K562 (cell line): Measurements from ENCODE around the gene RHEX. TPM values are rescaled to one million over a fixed set of nuclear protein-coding genes. Genes with fewer than 3 reads are reported as not detected.

Experiments
- ATAC-seq: fragments of 200-7000 bp; cut with Tn5 transposase; 3 replicates; pipeline ENCODE4 v1.9.1; 2020; ENCODE audit warnings: moderate library complexity
- BruUV-seq: library from RNA; stranded (reverse); fragments of 400-500 nt; replicated peaks from 2 replicates; lab custom pipeline; 2021; lab: Mats Ljungman, UMichigan
- CTCF ChIA-PET: fragments of 300-600 bp; formaldehyde crosslinking; extraction: SDS; loops from one replicate; lab custom pipeline; 2021; ENCODE audit warnings: low intra/inter-chr PET ratio; lab: Yijun Ruan, JAX
- POLR2A ChIA-PET: fragments of 300-600, 350-650 bp; sonication (Branson Sonifier 250); formaldehyde crosslinking; extraction: SDS; loops from one replicate; lab custom pipeline; 2021; ENCODE audit warnings: antibody characterized with exemption, inconsistent platforms; lab: Yijun Ruan, JAX
- DNase-seq, 4 experiments: peaks; one replicate each; pipeline versions ENCODE4 v3.0.0 to v3.0.0-alpha.2; 2011 to 2018; ENCODE audit warnings: low spot score in 3 of 4, mixed read lengths in 3 of 4; ENCODE audit errors: extremely low read depth in 1 of 4
- FAIRE-seq: peaks from 2 replicates; lab custom pipeline; 2011; peaks lifted over from hg19 to GRCh38; lab: Jason Lieb, UNC
- H2AFZ ChIP-seq: 2 replicates; pipeline ENCODE4 v1.6.0; 2011; ENCODE audit warnings: low read depth, low read length, control low read depth, inconsistent platforms
- H3K27ac ChIP-seq: fragments of 200-600 bp; 3 replicates; pipeline ENCODE4 v1.8.0; 2011; ENCODE audit warnings: low read depth, mild to moderate bottlenecking, control low read depth, inconsistent platforms, low read length, moderate library complexity, mixed read lengths; ENCODE audit errors: extremely low read depth
- H3K27me3 ChIP-seq, 2 experiments: fragments of 300-600 bp in 1 of 2; 2 replicates in 1 of 2; 3 replicates in 1 of 2; pipeline versions ENCODE4 v1.6.0 to v1.8.0; 2011; ENCODE audit warnings: inconsistent platforms in 2 of 2, low read length in 2 of 2, mild to moderate bottlenecking in 1 of 2, mixed read lengths in 1 of 2, moderate library complexity in 1 of 2; ENCODE audit not compliant: control insufficient read depth in 2 of 2, insufficient read depth in 2 of 2
- H3K36me3 ChIP-seq: fragments of 300-600 bp; 3 replicates; pipeline ENCODE4 v1.8.0; 2011; ENCODE audit warnings: mild to moderate bottlenecking, low read length, inconsistent platforms; ENCODE audit not compliant: control insufficient read depth, insufficient read depth
- H3K4me1 ChIP-seq, 2 experiments: fragments of 200-600 bp in 1 of 2; replicated peaks in 1 of 2; 2 replicates in 1 of 2; 3 replicates in 1 of 2; pipeline versions ENCODE4 v1.5.1 to v1.8.0; 2011; ENCODE audit warnings: inconsistent platforms in 2 of 2, low read length in 2 of 2, mild to moderate bottlenecking in 1 of 2, mixed read lengths in 1 of 2, moderate library complexity in 1 of 2; ENCODE audit not compliant: control insufficient read depth in 2 of 2, insufficient read depth in 2 of 2
- H3K4me2 ChIP-seq: 2 replicates; pipeline ENCODE4 v1.6.1; 2011; ENCODE audit warnings: low read length, control low read depth, inconsistent platforms, mixed read lengths; ENCODE audit not compliant: insufficient read depth
- H3K4me3 ChIP-seq: fragments of 200-600 bp; sonication (generic), shearing (Covaris generic); 2 replicates; pipeline ENCODE4 v1.5.1; 2016; ENCODE audit warnings: control low read depth, inconsistent platforms
- H3K79me2 ChIP-seq: fragments of 200-600 bp; 3 replicates; pipeline ENCODE4 v1.8.0; 2011; ENCODE audit warnings: low read length, inconsistent platforms; ENCODE audit not compliant: control insufficient read depth, insufficient read depth
- H3K9ac ChIP-seq, 2 experiments: 2 replicates each; pipeline versions ENCODE4 v1.6.0 to v1.6.1; 2011; ENCODE audit warnings: low read depth in 2 of 2, low read length in 2 of 2, control low read depth in 1 of 2, inconsistent platforms in 1 of 2, mild to moderate bottlenecking in 1 of 2, mixed read lengths in 1 of 2; ENCODE audit not compliant: insufficient read depth in 1 of 2
- H3K9me1 ChIP-seq: one replicate; pipeline ENCODE4 v1.6.0; 2011; ENCODE audit warnings: inconsistent platforms, mild to moderate bottlenecking, low read length, moderate library complexity; ENCODE audit not compliant: control insufficient read depth, insufficient read depth
- H3K9me3 ChIP-seq: replicated peaks from 2 replicates; pipeline ENCODE4 v1.5.1; 2011; ENCODE audit warnings: low read depth, low read length, inconsistent platforms; ENCODE audit not compliant: control insufficient read depth, insufficient read depth
- H4K20me1 ChIP-seq: replicated peaks from 2 replicates; pipeline ENCODE4 v1.6.1; 2011; ENCODE audit warnings: low read length, inconsistent platforms, mixed read lengths; ENCODE audit not compliant: control insufficient read depth, insufficient read depth
- CREBBP ChIP-seq: IDR thresholded peaks from one replicate; pipeline ENCODE4 v1.6.1; 2012; ENCODE audit warnings: low read depth, mild to moderate bottlenecking, control low read depth, inconsistent platforms, low read length
- CTBP1 ChIP-seq: fragments of 450-650 bp; IDR thresholded peaks from 2 replicates; pipeline ENCODE4 v1.6.1; 2016; ENCODE audit warnings: borderline replicate concordance
- ELF1 ChIP-seq: fragments of 200-800 bp; sonication (Bioruptor generic); IDR thresholded peaks from 2 replicates; pipeline ENCODE4 v1.6.1; 2016; ENCODE audit warnings: missing genetic modification characterization, missing compliant biosample characterization
- ERF ChIP-seq: fragments of 450-650 bp; formaldehyde crosslinking; IDR thresholded peaks from 2 replicates; pipeline ENCODE4 v1.4.0; 2020; ENCODE audit warnings: mild to moderate bottlenecking, mixed read lengths
- GTF2A2 ChIP-seq: IDR thresholded peaks from 2 replicates; pipeline ENCODE4 v1.6.1; 2016; ENCODE audit warnings: mild to moderate bottlenecking, missing genetic modification characterization, missing compliant biosample characterization
- HDAC3 ChIP-seq: fragments of 450-650 bp; IDR thresholded peaks from 2 replicates; pipeline ENCODE4 v1.6.1; 2018; ENCODE audit warnings: borderline replicate concordance, mild to moderate bottlenecking, moderate library complexity; ENCODE audit not compliant: partially characterized antibody
- NEUROD1 ChIP-seq: fragments of 150-350 bp; IDR thresholded peaks from 2 replicates; pipeline ENCODE4 v1.6.1; 2014; ENCODE audit warnings: borderline replicate concordance, low read length, low read depth; ENCODE audit not compliant: partially characterized antibody
- OTX1 ChIP-seq: fragments of 450-650 bp; formaldehyde crosslinking; IDR thresholded peaks from 2 replicates; pipeline ENCODE4 v1.4.0; 2022; ENCODE audit warnings: mild to moderate bottlenecking
- SPI1 ChIP-seq: IDR thresholded peaks from 2 replicates; pipeline ENCODE4 v1.6.1; 2011; ENCODE audit warnings: low read depth, low read length, control low read depth, borderline replicate concordance
- WGBS: fragments of 100-300 bp; shearing (Covaris generic); methylation state at CpG from one replicate; pipeline ENCODE4 v1.1.6; 2016; ENCODE audit warnings: low coverage, mixed read lengths; ENCODE audit not compliant: insufficient coverage; ENCODE audit errors: missing lambda C conversion rate; 5-methylcytosine and 5-hydroxymethylcytosine counted together
- in situ Hi-C: fragments of 300-500 bp; cut with MboI; formaldehyde crosslinking; loops from 4 replicates; pipeline ENCODE4 v1.15.0; 2018; ENCODE audit warnings: inconsistent platforms, mixed read lengths
- intact Hi-C: fragments of 100-400 bp; cut with micrococcal nuclease; formaldehyde crosslinking; loops from 2 replicates; pipeline ENCODE4 v1.14.2; 2022
- polyA plus RNA-seq, 8 experiments: library from polyadenylated mRNA; depleted of rRNA in 4 of 8; stranded (reverse) in 5 of 8; unstranded in 3 of 8; fragments of >200 nt; fragmentation: Nextera tagmentation in 2 of 8; fragmentation: Illumina TruSeq in 1 of 8; extraction: Ambion mirVana in 2 of 8; extraction: Trizol in 1 of 8; gene quantifications; 2 replicates each; pipeline versions ENCODE4 v1.2.1 to v1.2.3, GENCODE V29; 2011 to 2014; ENCODE audit warnings: inconsistent platforms in 1 of 8, missing spikeins in 1 of 8
- total RNA-seq, 7 experiments: library from RNA; depleted of rRNA in 6 of 7; stranded (reverse); fragments of >200 nt in 6 of 7; fragmentation: Illumina TruSeq in 2 of 7; extraction: Trizol in 2 of 7; gene quantifications; 2 replicates each; pipeline versions ENCODE4 v1.2.1 to v1.2.3, GENCODE V29; 2011 to 2021; ENCODE audit warnings: low replicate concordance in 1 of 7
- TF ChIP-seq, protein P1 (sequence below): fragments of 250-450 bp; sonication (Bioruptor Pico); IDR thresholded peaks from 2 replicates; pipeline ENCODE4 v1.4.0; 2020; ENCODE audit warnings: borderline replicate concordance
- TF ChIP-seq, protein P2 (sequence below): IDR thresholded peaks from 3 replicates; pipeline ENCODE4 v1.6.1; 2011; ENCODE audit warnings: borderline replicate concordance, mild to moderate bottlenecking, moderate library complexity; ENCODE audit not compliant: insufficient read length; ENCODE audit errors: extremely low read depth

RHEX gene
- total and polyA plus RNA-seq, 9 of the 15 experiments (the other 6 are each of a cell fraction or from before 2014, with no cell fraction given): not detected

- H3K4me3 ChIP-seq: no peak overlapping the region
- no peak for FAIRE-seq
- H3K9me1 ChIP-seq: no peaks in the 10 kb centered on the region
- DNase-seq: no peak
- ChIA-PET CTCF (interaction anchor here (0.6 kb wide), 1 partner anchor 401 kb away, joined by 3 read pairs; no protein-coding TSS in a partner anchor), POLR2A (interaction anchor here (0.8 kb wide), 1 partner anchor 1001 kb away, joined by 3 read pairs; no protein-coding TSS in a partner anchor)
- no peaks in the 10 kb centered on the region for H3K4me1 ChIP-seq
- H3K4me2 ChIP-seq: no peak overlapping the region
- H2AFZ ChIP-seq: no peak overlapping the region
- no peaks in the 10 kb centered on the region for H3K9me3 ChIP-seq
- in situ Hi-C loops (no loop called here), intact Hi-C loops (no loop called here)
- H4K20me1 ChIP-seq: no peaks in the 10 kb centered on the region
- ATAC-seq: peak; percentile 35; the same call in 2 of the 3 replicates
- TF ChIP-seq, protein P1, sequence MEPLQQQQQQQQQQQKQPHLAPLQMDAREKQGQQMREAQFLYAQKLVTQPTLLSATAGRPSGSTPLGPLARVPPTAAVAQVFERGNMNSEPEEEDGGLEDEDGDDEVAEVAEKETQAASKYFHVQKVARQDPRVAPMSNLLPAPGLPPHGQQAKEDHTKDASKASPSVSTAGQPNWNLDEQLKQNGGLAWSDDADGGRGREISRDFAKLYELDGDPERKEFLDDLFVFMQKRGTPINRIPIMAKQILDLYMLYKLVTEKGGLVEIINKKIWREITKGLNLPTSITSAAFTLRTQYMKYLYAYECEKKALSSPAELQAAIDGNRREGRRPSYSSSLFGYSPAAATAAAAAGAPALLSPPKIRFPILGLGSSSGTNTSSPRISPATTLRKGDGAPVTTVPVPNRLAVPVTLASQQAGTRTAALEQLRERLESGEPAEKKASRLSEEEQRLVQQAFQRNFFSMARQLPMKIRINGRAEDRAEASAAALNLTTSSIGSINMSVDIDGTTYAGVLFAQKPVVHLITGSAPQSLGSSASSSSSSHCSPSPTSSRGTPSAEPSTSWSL (CRISPR knock-in tag): no peak
- TF ChIP-seq GTF2A2 (tag) (no peak), ERF (no peak), SPI1 (no peak), CREBBP (no peak), CTBP1 (no peak), HDAC3 (no peak), ELF1 (tag) (no peak), NEUROD1 (no peak), OTX1 (CRISPR knock-in tag) (no peak)
- TF ChIP-seq, protein P2, sequence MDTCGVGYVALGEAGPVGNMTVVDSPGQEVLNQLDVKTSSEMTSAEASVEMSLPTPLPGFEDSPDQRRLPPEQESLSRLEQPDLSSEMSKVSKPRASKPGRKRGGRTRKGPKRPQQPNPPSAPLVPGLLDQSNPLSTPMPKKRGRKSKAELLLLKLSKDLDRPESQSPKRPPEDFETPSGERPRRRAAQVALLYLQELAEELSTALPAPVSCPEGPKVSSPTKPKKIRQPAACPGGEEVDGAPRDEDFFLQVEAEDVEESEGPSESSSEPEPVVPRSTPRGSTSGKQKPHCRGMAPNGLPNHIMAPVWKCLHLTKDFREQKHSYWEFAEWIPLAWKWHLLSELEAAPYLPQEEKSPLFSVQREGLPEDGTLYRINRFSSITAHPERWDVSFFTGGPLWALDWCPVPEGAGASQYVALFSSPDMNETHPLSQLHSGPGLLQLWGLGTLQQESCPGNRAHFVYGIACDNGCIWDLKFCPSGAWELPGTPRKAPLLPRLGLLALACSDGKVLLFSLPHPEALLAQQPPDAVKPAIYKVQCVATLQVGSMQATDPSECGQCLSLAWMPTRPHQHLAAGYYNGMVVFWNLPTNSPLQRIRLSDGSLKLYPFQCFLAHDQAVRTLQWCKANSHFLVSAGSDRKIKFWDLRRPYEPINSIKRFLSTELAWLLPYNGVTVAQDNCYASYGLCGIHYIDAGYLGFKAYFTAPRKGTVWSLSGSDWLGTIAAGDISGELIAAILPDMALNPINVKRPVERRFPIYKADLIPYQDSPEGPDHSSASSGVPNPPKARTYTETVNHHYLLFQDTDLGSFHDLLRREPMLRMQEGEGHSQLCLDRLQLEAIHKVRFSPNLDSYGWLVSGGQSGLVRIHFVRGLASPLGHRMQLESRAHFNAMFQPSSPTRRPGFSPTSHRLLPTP: no peak
- no peak overlapping the region for H3K27ac ChIP-seq
- no peak overlapping the region for H3K9ac ChIP-seq
- no TSS peak for BruUV-seq
- peaks cover 24 to 42% of the 10 kb centered on the region in 2 experiments for H3K27me3 ChIP-seq
- under 1% methylated on average over 6 of the region's 7 CpGs for WGBS
- H3K79me2 ChIP-seq: no peaks in the 10 kb centered on the region
- H3K36me3 ChIP-seq: no peaks in the 10 kb centered on the region
These were observed 11.3 kb upstream of the RHEX start for GRCh38 chr1:206041640-206042039.
